HUDEP-2 (cell line): ENCODE measurements around the gene DAPK1.
"Not testable (repeated sequence)": the region's sequence is repeated elsewhere in the genome, so short reads cannot be mapped to it uniquely, and the experiment has no call there.

Source experiments
- DNase-seq, 76 experiments: peaks; one replicate each; lab custom pipeline; 2025; ENCODE audit not compliant: unreplicated experiment in 76 of 76; lab: John Stamatoyannopoulos, UW

Gene DAPK1

DNA sequence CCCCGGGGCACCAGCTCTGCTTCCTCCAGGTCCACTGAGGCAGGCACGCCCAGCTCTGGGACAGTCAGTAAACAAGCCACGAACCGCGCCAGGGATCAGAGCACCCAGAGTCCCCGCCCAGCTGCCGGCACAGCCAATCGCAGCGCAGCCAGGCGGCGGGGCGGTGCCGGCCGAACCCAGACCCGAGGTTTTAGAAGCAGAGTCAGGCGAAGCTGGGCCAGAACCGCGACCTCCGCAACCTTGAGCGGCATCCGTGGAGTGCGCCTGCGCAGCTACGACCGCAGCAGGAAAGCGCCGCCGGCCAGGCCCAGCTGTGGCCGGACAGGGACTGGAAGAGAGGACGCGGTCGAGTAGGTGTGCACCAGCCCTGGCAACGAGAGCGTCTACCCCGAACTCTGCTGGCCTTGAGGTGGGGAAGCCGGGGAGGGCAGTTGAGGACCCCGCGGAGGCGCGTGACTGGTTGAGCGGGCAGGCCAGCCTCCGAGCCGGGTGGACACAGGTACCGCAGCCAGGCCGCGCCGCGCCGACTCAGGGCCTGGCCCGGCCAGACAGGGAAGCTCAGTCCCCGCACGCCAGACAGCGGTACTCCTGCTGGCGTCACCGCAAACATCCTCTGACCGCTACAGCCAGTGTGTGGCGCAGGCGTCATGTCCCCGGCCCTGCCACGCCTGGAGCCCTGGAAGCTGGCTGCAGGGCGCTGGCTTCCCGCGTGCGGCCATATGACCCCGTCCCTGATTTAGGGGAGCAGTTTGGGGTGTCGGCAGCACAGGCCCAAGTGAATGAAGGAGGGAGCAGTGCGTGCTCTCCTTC is 228.4 kb downstream of the DAPK1 start, which contains the start of gene CTSL:
TSS of gene CTSL (plus strand) at position 220 of the 810 bp plus-strand sequence. CDS start 1,485 bp downstream, outside the sequence.
- peak in 74 of 76 experiments; percentile 33 to 89 (median 78) for DNase-seq

DNA sequence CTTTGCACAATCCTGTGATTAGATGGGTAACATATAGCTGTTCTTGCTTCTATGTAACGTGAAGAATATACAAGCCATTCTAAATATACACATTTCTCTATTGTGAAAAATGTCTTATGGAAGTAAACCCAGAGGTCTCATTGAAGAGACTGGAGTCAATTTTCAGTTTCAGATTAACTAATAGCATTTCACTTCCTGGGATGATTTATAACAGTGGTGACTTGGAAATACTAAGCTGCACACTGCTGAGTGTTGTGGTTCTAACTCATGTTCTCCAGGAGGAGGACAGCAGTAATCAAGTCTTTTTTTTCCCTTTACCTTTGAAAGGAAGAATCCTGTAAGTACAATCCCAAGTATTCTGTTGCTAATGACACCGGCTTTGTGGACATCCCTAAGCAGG is 231.6 kb downstream of the DAPK1 start:
- DNase-seq = no peak

DNA sequence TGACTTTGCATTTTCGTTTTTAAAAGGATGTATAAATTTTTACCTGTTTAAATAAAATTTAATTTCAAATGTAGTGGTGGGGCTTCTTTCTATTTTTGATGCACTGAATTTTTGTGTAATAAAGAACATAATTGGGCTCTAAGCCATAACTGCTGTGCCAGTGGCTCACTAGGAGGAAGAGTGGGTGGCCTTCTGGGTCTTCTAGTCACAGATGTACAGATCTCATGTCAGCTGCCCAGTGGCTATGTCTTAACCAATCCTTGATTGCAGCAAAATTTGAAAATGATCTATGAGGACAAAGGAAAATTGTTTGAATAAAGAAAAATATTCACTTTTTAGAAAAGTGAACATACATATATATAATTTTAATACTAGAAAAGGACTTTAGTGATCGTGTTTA is 233.7 kb downstream of the DAPK1 start:
- DNase-seq = no peak

DNA sequence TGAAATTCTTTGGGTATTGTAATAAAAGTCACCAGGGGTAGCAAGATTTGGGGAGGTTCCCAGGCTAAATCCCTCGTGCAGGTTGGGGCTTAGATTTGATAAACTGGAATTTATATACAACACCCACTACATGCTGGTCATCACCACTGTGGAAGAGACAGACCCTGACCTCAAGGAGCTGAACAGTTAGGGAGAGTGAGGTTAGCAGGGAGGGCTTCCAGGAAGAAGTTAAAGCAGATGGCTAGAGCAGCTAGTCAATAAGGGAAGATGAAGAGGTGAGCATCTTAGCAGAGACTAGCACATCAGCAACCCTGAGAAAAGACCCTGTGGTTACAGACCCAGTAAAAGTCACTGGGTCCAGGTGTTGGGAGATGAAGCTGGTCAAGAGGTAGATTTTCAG is 234.7 kb downstream of the DAPK1 start:
- no peak for DNase-seq

DNA sequence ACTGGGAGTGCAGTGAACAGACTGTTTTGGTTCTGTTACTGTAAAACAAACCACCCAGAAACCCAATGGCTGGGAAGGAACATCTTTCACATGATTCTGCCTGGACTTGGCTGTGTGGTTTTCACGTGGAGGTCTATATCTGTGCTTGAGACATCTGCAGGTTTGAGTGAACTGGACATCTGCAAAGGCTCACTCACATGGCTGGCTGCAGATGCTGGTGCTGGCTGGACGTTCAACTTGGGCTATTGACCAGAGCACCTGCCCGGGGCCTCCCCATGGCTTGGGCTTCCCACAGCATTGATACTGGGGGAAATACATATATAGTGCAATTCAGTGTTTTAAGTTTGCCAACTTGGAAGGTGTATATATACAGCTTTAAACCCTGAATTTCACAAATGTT is 235.1 kb downstream of the DAPK1 start:
- no peak for DNase-seq

DNA sequence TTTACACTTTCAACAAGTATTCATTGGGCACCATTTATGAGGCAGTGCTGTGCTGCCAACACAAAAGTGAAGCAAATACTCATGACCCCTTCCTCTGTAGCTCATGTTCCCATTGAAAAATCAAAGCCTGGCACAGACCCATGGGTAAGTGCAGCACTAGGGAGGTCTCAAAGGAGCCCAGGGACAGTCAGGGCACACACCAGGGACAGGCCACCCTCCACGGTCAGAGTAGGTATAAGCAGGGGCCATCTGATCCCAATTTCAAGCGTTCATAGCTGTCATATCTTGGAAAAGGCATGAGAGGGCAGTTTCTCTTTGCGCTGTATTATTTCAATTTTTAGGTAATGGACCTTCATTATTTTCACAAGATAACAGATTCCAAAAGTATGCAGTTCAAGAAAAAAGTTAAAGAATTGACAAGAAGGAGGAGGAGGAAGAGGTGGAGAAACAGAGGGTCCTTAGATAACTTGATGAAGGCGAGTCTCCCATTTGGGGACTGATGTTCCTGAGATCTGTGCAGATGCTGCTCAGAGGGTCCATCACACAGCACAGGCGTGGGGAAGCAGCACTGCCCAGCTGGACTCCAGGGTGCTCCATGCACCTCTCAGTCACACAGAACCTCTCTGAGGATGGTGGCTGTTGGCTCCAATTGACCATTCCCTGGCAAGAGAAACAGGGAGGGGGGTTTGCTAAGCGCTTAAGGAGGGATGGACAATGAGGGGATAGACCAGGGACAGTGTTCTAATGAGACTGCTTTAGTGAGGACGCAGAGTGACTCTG is 235.8 kb downstream of the DAPK1 start:
- DNase-seq = no peak

DNA sequence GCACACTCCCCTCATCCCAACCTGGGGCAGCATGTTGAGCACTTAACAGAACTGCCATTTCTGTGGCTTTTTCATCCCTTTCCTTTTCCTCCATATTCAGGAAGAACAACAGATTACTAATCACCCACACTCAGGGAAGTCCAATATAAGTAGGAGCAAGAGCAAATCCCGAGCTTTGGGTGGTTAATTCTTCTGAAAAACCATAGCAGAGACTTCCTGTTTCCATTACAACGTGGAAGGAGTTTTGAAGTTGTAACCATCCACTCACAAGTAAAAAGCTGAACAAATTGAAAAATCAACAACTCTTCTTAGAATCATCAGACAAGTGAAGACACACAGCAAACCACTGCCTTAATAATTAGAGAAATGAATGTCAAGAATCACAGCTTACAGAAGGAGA is 236.4 kb downstream of the DAPK1 start:
- no peak for DNase-seq

DNA sequence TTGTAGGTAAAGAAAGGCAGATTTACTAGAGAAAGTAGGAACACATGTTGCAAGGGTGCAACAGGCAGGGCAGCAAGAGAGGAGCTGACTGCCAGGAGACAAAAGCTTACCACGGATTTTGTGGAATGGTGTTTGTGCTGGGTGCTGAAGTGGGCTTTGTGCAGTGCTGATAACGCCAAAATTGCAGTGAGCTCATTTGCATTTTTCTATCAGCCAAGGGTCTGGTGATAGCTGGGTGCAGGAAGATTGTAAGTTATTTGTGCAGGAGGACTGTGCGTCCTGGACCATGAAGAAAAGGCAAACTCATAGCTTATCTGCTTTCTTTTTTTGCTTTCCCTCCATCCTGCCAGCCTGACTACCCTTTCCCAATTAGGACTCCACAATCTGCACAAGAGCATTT is 241.9 kb downstream of the DAPK1 start:
- peak in 3 of 76 experiments; percentile 13 to 31 (median 20) for DNase-seq

DNA sequence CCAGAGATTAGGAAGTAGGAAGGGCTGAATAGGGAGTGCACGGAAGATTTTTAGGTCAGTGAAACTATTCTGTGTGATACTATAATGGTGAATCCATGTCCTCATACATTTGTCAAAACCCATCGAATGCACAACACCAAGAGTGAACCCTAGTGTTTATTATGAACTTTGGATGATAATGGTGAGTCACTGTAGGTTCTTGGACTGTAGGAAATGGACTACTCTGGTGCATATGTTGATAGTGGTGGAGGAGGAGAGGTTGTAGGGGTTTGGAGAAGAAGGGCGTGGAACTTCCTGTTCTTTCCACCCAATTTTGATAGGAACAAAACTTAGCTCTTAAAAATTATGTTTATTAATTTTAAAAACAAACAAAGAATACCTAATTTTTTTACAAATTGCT is 242.5 kb downstream of the DAPK1 start:
- peak in 2 of 76 experiments; percentile 11 to 19 for DNase-seq

DNA sequence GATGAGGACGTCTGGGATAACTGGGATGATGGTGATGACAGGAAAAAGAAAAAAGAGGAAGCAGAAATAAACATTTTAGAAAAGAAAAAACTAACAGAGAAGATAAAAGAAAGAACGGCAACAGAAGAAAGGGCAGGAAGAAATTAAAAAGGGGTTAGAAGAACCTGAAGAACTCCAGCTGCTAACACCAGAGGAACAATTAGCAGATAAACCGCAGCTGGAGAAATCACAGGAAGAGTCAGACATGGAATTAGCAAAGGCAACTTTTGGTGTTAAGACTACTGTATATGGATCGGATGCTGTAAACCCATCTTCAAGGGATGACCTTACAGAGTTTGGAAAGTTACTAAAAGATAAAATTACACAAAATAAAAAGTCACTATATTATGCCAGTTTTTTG is 243.7 kb downstream of the DAPK1 start:
- DNase-seq = no peak

DNA sequence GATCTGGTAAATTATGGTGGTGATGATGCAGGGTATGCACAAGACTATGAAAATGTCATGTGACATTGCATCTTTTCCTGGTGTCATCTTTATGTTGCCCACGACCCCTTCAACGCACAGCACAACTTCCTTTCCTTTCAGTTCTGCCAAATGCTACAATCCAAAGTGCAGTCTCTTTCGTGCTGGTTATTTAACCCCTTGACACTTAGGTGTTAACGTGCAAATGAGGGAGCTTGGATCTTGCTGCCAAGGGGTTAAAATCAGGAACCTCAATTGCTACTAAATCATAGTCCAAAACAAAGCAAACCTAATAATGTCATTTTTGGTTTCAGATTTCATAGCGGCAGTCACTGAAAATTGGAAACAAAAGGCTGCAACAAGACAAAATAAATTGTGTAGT is 244.2 kb downstream of the DAPK1 start:
- DNase-seq = no peak

DNA sequence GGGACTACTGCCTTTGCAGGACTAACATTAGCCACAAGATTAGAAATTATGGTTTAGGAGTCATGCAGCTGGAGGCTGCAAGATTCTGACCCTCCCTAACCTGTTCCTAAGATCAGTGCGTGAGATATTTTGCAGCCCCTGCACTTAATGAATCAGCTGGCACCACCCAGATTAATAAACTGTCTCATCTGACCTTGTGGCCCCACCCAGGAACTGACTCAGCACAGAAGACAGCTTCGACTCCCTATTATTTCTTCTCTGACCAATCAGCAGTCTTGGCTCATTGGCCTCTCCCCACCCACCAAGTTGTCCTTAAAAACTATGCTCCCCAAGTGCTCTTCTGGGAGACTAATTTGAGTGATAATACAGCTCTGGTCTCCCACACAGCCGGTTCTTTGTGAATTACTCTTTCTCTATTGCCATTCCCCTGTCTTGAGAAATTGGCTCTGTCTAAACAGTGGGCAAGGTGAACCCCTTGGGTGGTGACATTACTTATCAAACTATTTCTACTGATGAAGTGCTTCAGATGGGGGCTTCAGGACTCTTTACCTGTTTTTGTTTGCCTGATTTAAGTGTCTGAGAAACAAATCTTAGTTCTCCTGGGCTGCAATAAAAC is 245.3 kb downstream of the DAPK1 start:
- peak in 40 of 76 experiments; percentile 5 to 80 (median 33) for DNase-seq

DNA sequence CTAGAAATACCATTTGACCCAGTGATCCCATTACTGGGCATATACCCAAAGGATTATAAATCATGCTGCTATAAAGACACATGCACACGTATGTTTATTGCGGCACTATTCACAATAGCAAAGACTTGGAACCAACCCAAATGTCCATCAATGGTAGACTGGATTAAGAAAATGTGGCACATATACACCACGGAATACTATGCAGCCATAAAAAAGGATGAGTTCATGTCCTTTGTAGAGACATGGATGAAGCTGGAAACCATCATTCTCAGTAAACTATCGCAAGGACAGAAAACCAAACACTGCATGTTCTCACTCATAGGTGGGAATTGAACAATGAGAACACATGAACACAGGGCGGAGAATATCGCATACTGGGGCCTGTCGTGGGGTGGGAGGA is 246.6 kb downstream of the DAPK1 start:
- not testable (repeated sequence) for DNase-seq

DNA sequence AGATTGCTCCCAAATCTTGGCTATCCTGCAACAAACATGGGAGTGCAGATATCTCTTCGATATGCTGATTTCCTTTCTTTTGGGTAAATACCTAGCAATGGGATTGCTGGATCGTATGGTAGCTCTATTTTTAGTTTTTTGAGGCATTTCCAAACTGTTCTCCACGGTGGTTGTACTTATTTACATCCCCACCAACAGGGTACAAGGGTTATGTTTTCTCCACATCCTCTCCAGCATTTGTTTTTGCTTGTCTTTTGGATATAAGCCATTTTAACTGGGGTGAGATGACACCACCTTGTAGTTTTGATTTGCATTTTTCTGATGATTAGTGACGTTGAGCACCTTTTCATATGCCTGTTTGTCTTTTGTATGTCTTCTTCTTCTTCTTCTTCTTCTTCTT is 248.5 kb downstream of the DAPK1 start:
- DNase-seq = no peak

DNA sequence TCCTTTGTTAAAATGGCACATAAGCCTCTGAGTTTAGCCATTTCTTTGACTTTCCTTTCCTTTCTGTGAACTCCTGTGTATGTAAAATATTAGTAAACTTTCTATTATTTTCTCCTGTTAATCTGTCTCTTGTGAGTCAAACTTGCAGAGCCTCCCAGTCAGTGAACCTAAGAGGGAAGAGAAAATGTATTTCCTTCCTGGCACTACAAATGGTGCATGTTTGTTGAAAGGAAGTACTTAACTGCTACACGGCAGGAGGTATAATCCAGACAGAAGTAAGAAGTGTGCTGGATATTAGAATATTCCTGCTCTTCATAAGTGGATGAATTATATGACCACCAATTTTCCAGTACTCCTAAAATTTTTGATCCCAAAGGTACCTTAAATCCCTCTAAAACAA is 251.2 kb downstream of the DAPK1 start:
- no peak for DNase-seq

DNA sequence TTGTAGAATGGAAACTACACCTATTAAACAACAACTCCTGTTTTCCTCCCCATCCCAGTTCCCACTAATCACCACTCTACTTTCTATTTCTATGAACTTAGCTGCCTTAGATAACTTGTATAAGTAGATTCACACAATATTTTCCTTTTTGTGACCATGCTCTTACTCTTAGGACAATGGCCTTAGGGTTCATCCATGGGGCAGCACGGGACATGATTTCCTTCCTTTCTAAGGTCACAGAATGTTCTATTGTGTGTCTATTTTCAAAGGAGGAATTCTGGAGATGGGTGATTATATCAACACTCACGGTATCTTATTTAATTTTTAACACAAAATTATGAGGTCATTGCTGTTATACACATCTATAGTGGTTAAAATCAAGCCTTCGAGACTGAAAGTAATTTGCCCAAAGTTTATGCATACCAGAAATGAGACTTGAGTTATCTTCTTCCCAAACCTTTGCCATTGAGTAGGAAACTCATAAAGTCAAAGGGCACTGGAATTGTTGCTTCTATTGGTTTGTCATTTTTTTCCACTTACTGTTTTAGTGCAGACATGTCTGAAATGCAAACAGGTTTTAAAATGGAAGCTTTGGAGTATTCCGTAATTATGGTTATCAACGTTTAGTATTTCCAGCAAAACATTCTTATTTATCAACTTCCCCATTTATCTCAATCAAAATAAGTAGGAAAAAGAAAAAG is 251.8 kb downstream of the DAPK1 start:
- no peak for DNase-seq

DNA sequence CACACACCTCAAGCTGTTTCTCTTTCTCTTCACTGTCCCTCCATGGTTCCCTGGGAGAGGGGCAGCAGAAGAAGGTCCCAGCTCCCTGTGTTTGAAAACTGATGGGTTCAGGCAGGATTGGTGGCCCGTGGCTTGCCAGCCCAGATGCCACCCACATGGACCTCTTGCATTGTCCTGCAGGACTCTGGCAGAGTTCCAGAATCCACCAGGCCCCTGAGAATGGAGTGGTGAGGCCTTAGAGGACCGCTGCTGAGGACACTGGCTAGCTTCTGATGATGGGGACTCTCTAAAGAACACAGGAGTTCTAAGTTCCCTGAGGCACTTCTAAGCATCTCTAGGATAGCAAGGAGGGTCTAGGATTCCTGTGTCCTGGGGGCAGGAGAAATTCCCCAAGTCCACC is 253.1 kb downstream of the DAPK1 start:
- DNase-seq = no peak

DNA sequence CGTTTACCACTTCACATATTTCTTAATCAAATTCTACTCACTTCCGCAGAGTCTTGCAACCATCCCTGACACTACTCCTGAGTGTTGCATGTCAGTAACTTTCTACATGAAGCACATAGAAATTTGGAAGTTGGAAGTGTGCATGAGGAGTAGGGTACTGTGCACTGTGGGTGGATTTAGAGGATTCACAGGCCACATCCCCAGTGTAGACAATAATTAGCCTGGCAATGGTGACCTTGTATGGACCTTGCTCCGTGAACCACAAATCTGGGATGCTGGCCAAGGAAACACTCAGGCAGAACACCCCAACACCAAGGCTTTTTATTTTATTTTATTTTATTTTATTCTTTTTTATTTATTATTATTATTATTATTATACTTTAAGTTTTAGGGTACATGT is 253.8 kb downstream of the DAPK1 start:
- no peak for DNase-seq

DNA sequence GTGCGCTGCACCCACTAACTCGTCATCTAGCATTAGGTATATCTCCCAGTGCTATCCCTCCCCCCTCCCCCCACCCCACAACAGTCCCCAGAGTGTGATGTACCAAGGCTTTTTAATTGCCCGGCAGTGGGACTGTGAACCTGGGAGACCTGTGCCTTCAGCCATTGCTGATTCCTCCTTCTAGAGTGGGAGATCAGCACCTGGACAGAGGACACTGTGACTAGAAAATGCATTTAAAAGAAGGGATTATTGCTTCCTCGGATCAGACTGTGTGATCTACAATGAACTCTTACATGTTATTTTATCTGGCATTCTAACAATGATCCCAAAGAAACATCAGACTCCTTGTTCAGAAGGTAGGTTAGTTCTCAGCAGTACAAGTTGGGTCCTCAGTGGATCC is 254.2 kb downstream of the DAPK1 start:
- no peak for DNase-seq

DNA sequence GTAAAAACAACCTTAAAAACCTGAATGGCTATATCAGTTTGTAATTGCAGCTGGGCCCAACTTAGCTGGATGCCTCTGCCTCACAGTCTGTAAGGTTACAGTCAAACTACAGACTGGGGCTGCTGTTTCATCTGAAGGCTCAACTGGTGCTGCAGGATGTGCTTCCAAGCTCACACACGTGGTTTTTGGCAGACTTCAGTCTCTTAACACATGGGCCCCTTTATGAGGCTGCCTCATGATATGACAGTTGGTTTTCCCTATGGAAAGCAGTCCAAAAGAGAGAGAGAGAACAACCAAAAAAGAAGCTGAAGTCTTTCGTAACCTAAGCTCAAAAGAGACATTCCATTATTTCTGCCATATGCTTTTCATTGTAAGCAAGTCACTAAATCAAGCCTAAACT is 255.6 kb downstream of the DAPK1 start:
- no peak for DNase-seq
